Endothelial cell of umbilical vein (primary cell): ENCODE data around the gene MIF4GD. TPM values are rescaled to one million over a fixed set of nuclear protein-coding genes. Genes with fewer than 3 reads are reported as not detected.

Experiments used
- BruUV-seq: library from RNA; stranded (reverse); fragments of 400-500 nt; replicated peaks from 2 replicates; lab custom pipeline; 2021; lab: Mats Ljungman, UMichigan
- CTCF ChIA-PET: fragments of 300-600, 350-600 bp; sonication (Branson Sonifier 250); formaldehyde crosslinking; loops from one replicate; lab custom pipeline; 2021; ENCODE audit warnings: antibody characterized with exemption, inconsistent platforms; lab: Charles Lee
- POLR2A ChIA-PET: fragments of 300-600, 350-600 bp; sonication (Branson Sonifier 250); formaldehyde crosslinking; loops from one replicate; lab custom pipeline; 2021; ENCODE audit warnings: antibody characterized with exemption, inconsistent platforms; lab: Charles Lee
- DNase-seq: peaks from one replicate; pipeline ENCODE4 v3.0.0-alpha.2; 2011; ENCODE audit warnings: low read depth, low spot score
- FAIRE-seq: peaks from 2 replicates; lab custom pipeline; 2011; peaks lifted over from hg19 to GRCh38; lab: Jason Lieb, UNC
- H2AFZ ChIP-seq: 2 replicates; pipeline ENCODE4 v1.6.0; 2012; ENCODE audit warnings: low read depth, low read length, control low read depth, inconsistent platforms
- H3K27ac ChIP-seq: 2 replicates; pipeline ENCODE4 v1.5.1; 2011; ENCODE audit warnings: low read depth, mild to moderate bottlenecking, control low read depth, low read length, moderate library complexity; ENCODE audit not compliant: insufficient read depth
- H3K27me3 ChIP-seq, 2 experiments: 2 replicates each; pipeline versions ENCODE4 v1.6.0 to v1.6.1; 2011; ENCODE audit warnings: low read length in 2 of 2, mixed read lengths in 1 of 2; ENCODE audit not compliant: control insufficient read depth in 2 of 2, insufficient read depth in 2 of 2
- H3K36me3 ChIP-seq, 2 experiments: 2 replicates in 1 of 2; 3 replicates in 1 of 2; pipeline ENCODE4 v1.5.1; 2011; ENCODE audit warnings: low read length in 2 of 2, mild to moderate bottlenecking in 1 of 2, moderate library complexity in 1 of 2; ENCODE audit not compliant: control insufficient read depth in 2 of 2, insufficient read depth in 2 of 2; ENCODE audit errors: extremely low read depth in 1 of 2
- H3K4me1 ChIP-seq: 3 replicates; pipeline ENCODE4 v1.5.1; 2011; ENCODE audit warnings: mild to moderate bottlenecking, low read length; ENCODE audit not compliant: control insufficient read depth, insufficient read depth; ENCODE audit errors: extremely low read depth
- H3K4me2 ChIP-seq: 2 replicates; pipeline ENCODE4 v1.6.1; 2011; ENCODE audit warnings: low read length, control low read depth, mixed read lengths; ENCODE audit not compliant: insufficient read depth
- H3K4me3 ChIP-seq, 3 experiments: fragments of 200-600 bp in 1 of 3; sonication (generic), shearing (Covaris generic) in 1 of 3; replicated peaks in 1 of 3; 2 replicates each; pipeline ENCODE4 v1.5.1; 2011 to 2016; ENCODE audit warnings: control low read depth in 3 of 3, low read length in 3 of 3, mild to moderate bottlenecking in 2 of 3, inconsistent platforms in 1 of 3, low read depth in 1 of 3, moderate library complexity in 1 of 3; ENCODE audit not compliant: insufficient read depth in 1 of 3
- H3K79me2 ChIP-seq: 2 replicates; pipeline ENCODE4 v1.6.0; 2012; ENCODE audit warnings: low read length, inconsistent platforms; ENCODE audit not compliant: control insufficient read depth, insufficient read depth
- H3K9ac ChIP-seq: replicated peaks from 2 replicates; pipeline ENCODE3; 2011; ENCODE audit warnings: low read length, control low read depth; ENCODE audit not compliant: insufficient read depth; ENCODE audit errors: extremely low read depth
- H3K9me1 ChIP-seq: replicated peaks from 3 replicates; pipeline ENCODE4 v1.6.0; 2011; ENCODE audit warnings: mild to moderate bottlenecking, low read length; ENCODE audit not compliant: control insufficient read depth, insufficient read depth; ENCODE audit errors: extremely low read depth
- H3K9me3 ChIP-seq: replicated peaks from 2 replicates; pipeline ENCODE4 v1.5.1; 2012; ENCODE audit warnings: low read length, inconsistent platforms; ENCODE audit not compliant: control insufficient read depth, insufficient read depth
- H4K20me1 ChIP-seq: replicated peaks from 2 replicates; pipeline ENCODE3; 2011; ENCODE audit warnings: mild to moderate bottlenecking, low read length; ENCODE audit not compliant: control insufficient read depth, insufficient read depth; ENCODE audit errors: extremely low read depth
- CTCF ChIP-seq, 2 donors: IDR thresholded peaks; 1 replicate in 1 of 2; 2 replicates in 1 of 2; pipeline ENCODE4 v1.5.1; 2011; ENCODE audit warnings: low read length in 2 of 2, mild to moderate bottlenecking in 2 of 2, moderate library complexity in 2 of 2, control low read depth in 1 of 2, inconsistent platforms in 1 of 2, low read depth in 1 of 2; ENCODE audit not compliant: insufficient read depth in 1 of 2; ENCODE audit errors: extremely low read depth in 1 of 2
- EZH2 ChIP-seq: IDR thresholded peaks from 2 replicates; pipeline ENCODE4 v1.6.1; 2012; ENCODE audit warnings: borderline replicate concordance, low read depth, mild to moderate bottlenecking, moderate library complexity, low read length, inconsistent platforms; ENCODE audit not compliant: severe bottlenecking
- FOS ChIP-seq: IDR thresholded peaks from 2 replicates; pipeline ENCODE4 v1.6.1; 2011; ENCODE audit warnings: mild to moderate bottlenecking, low read length, moderate library complexity, borderline replicate concordance; ENCODE audit not compliant: insufficient read depth
- GATA2 ChIP-seq: IDR thresholded peaks from 2 replicates; pipeline ENCODE4 v1.7.0; 2011; ENCODE audit warnings: low read depth, mild to moderate bottlenecking, moderate library complexity, mixed read lengths, low read length; ENCODE audit not compliant: insufficient read length, insufficient read depth
- JUN ChIP-seq: IDR thresholded peaks from 2 replicates; pipeline ENCODE4 v1.6.1; 2011; ENCODE audit warnings: borderline replicate concordance, low read depth; ENCODE audit not compliant: insufficient read length, insufficient read depth
- MAX ChIP-seq: IDR thresholded peaks from 2 replicates; pipeline ENCODE4 v1.6.1; 2011; ENCODE audit not compliant: insufficient read depth, insufficient read length
- MYC ChIP-seq: IDR thresholded peaks from one replicate; pipeline ENCODE4 v1.6.1; 2011; ENCODE audit warnings: mild to moderate bottlenecking, low read depth, low read length
- POLR2A ChIP-seq: IDR thresholded peaks from 2 replicates; pipeline ENCODE4 v1.6.1; 2012; ENCODE audit warnings: low read depth, mild to moderate bottlenecking, control low read depth, low read length
- POLR2AphosphoS5 ChIP-seq: IDR thresholded peaks from 2 replicates; pipeline ENCODE4 v1.6.1; 2012; ENCODE audit warnings: low read depth, mild to moderate bottlenecking, control low read depth, low read length, moderate library complexity; ENCODE audit not compliant: insufficient read depth
- dilution Hi-C: fragments of 300-500 bp; cut with MboI; formaldehyde crosslinking; loops from one replicate; pipeline ENCODE4 v1.15.0; 2019; ENCODE audit warnings: low sequenced_read_pairs; ENCODE audit not compliant: extremely low pct_ligation_motif_present
- intact Hi-C: fragments of 100-400 bp; cut with micrococcal nuclease; formaldehyde crosslinking; loops from one replicate; pipeline ENCODE4 v1.10.0; 2022
- polyA plus RNA-seq, 4 experiments: library from polyadenylated mRNA; depleted of rRNA in 3 of 4; stranded (reverse) in 3 of 4; unstranded in 1 of 4; fragments of >200 nt; gene quantifications; 2 replicates each; pipeline versions ENCODE4 v1.2.1 to v1.2.3, GENCODE V29; 2011 to 2012; ENCODE audit warnings: missing spikeins in 1 of 4
- total RNA-seq: library from RNA; stranded (reverse); gene quantifications from 2 replicates; pipeline ENCODE4 v1.2.3, GENCODE V29; 2021

MIF4GD gene
- total and polyA plus RNA-seq, 2 donors (not counting 3 experiments of a cell fraction or from before 2014, with no cell fraction given): 12.4 to 35.7 TPM

GRCh38 chr17:75300280-75300679 is 29.2 kb upstream of the MIF4GD start:
- TF ChIP-seq POLR2AphosphoS5 (no peak), FOS (no peak), EZH2 (no peak), MYC (no peak), MAX (no peak), POLR2A (no peak), GATA2 (no peak), CTCF (IDR thresholded peaks at IDR 0.05; ENCODE audit: extremely low read depth in 1 of 2, insufficient read depth in 1 of 2, low read depth in 1 of 2, low read length in 2 of 2) (no peak), JUN (no peak)
- Histone ChIP-seq H3K4me1 (no peaks in the 10 kb centered on the region), H3K27ac (no peak overlapping the region), H3K4me3 (no peak overlapping the region), H3K9me3 (no peaks in the 10 kb centered on the region), H3K27me3 (no peaks in the 10 kb centered on the region), H3K9me1 (no peaks in the 10 kb centered on the region), H4K20me1 (no peaks in the 10 kb centered on the region), H3K79me2 (no peaks in the 10 kb centered on the region), H3K4me2 (no peak overlapping the region), H3K36me3 (no peaks in the 10 kb centered on the region), H3K9ac (no peak overlapping the region), H2AFZ (no peak overlapping the region)
- dilution Hi-C loops (no loop called here), intact Hi-C loops (no loop called here)
- ChIA-PET POLR2A (no interaction called here), CTCF (interaction anchor here (0.8 to 1.3 kb wide), 2 partner anchors 21 to 29 kb away, joined by 3 to 4 read pairs; partner anchors contain the start of gene MIF4GD)
- DNase-seq: no peak
- BruUV-seq: no TSS peak
- FAIRE-seq: no peak
